NCI-H2029 treated with DMSO at 0.1 percent for 48 hours (cell line): ENCODE measurements around the gene PSMD6.

Source experiments
- DNase-seq: peaks from one replicate; lab custom pipeline; 2025; lab: John Stamatoyannopoulos, UW

The PSMD6 gene

DNA sequence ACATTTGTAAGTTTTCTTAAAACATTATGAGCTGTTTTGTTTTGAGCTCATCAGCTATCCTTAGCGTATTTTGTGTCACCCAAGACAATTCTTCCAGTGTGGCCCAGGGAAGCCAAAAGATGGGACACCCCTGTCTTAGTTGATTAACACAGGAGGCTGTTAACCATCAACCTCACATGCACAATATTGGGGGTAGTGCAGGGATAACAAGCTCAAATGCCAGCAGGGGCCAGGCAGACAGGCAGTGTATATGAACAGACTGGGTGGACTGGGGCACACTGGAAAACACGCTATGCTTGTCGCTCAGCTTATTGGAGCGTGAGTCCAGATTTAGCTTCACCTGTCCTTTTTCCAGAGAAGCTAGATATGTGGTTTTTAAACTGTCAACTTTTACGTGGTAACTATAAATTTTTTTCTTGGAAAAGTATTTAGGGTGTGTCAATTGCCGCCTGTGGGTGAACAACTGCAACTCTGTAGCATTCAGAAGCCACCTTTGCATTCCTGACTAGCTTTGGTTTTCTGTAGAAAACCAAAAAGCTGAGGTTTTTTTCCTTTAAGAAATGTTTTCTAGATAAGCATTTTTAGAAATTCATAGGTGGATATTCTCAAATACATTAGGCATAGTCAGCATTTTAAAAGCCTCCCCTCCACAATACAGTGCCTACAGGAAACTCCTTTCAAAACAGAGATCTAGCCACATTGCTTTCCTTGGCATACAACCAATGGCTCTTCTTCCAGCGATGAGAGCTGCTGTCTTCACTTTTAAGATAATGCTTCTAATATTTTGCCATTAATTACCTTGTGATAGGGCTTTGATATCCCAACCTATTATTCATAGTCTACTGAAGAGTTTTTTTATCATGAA lies 14.6 kb downstream of the PSMD6 start:
- no peak for DNase-seq

DNA sequence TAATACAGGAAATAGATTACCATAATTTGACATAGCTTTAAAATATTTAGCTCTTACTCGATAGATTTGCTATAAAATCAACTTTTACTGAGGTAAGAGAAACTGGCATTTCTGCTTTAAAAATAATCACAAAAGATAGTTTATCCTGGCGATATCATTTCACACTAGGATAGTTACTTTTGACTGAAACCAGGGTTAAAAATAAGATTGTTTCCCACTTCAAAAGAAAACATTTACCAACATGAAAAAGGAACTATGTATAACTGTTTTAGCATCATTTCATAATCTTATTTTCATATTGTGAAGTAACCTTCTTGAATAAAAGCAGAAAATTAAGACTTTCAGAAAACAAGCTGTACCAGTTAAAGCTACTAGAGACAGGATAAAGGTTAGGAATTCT lies 15.3 kb downstream of the PSMD6 start:
- DNase-seq, result no peak

GRCh38 chr3:64003589-64003988 lies 19.7 kb downstream of the PSMD6 start:
- no peak for DNase-seq

GRCh38 chr3:64002233-64002632 lies 21.1 kb downstream of the PSMD6 start:
- no peak for DNase-seq

GRCh38 chr3:64000453-64001055 lies 22.7 kb downstream of the PSMD6 start:
- no peak for DNase-seq

DNA sequence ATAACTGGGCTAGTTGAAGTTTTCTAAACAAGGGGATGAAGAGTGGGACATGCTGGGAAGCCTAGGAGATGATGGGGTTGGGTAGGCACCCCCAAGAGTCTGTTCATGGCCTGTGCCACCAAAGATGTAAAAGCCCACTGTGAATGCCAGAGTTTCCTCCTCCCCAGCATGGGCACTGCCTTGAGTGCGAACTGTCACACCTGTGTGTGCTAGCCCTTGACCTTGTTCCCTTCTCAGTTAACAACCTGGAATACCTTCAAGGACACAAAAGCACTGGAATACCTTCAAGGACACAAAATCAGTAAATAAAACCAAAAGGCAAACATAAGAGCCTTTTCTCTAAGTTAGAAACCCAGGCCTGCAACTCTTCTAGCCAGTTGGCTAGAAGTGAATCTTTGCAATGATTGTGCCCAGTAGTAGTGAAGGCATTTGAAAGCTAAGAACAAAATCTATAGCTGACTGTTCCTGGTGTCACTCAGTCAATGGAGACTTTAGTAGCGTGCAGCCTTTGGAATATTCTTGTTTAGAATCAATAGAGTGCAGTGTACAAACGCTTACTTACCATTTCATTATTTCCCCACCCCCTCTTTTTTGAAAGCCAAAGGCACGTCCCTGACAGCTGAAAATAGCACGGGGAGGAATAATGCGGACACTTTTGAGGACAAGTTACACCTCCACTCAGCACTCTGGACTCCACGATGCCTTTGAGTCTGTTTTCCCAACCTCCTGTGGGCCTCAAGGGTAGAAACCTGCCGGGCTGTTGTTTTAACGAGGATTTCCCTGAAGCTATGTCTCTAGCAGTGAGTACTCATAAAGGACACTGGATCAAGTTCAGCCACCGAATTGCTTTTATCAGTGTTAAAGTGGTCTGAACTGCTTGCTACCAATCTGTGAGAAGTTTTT lies 24.2 kb downstream of the PSMD6 start:
- no peak for DNase-seq

DNA sequence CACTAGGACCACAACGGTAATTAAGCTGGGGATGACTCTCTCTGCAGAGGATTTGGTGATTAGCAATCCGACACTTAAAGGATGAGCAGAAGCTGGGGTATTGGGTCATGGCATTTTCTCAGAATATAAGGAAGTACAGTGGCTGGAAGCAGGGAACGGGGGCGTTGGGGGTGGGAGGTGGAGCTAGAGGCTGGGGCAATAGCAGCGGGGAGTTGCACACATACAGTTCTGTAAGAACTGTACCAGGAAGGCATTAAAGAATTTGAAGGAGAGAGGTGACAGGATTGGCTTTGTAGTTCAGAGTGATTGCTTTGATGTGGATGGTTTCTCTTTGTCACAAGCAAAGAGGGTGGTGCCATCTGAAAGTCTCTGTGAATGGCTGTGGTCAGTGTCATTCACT lies 28.2 kb downstream of the PSMD6 start:
- no peak for DNase-seq

DNA sequence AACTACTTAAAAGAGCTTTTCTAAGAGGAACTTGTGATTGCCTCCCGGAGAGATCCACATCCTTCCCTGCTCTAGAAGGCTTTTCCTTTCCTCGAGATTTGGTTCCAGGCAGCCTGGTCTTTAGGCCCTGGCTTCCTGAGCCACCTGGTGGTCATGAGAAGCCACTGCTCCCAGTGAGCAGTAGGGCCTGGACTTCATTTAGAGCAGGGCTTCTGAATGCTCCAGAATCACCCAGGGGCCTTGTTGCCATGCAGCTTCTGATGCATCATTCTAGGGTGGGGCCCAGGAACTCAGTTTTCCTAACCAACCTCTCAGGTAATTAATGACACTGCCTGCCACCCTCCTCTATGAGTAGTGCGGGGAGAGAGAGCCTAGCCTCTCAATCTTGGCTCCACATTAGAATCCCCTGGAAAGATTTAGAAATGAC lies 29.6 kb downstream of the PSMD6 start:
- DNase-seq, result no peak

DNA sequence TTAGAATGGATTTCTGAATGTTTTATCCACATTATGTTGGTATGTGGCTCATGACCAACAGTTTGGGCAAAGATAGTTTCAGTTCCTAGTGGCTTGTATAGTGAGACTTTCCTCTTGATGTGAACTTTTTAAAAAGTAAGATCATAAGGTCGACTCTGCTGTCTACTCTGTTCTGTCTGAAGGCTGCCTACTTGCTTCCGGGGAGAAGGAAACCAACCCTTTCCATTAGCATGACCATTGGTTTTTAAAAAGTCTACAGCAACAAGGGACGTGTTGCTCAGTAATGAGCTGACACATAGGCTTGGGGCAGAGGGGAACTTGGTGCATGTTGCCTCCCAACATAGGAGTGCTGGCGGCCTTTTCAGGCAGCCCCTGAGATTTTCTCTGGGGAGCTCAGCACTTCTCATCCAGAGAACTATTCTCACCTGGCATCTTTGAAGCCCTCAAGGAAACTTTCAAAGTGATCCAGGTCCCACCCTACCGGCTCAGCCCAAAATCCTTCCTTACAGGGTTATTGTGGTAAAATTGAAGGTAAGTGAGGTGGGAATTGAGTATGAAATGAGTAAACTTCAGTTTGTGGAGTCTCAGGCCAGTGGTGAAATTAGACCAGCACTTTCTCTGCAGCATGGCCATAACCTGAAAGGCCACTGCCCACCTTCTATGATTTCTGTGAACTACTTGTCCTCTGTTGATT lies 30.6 kb downstream of the PSMD6 start:
- no peak for DNase-seq

DNA sequence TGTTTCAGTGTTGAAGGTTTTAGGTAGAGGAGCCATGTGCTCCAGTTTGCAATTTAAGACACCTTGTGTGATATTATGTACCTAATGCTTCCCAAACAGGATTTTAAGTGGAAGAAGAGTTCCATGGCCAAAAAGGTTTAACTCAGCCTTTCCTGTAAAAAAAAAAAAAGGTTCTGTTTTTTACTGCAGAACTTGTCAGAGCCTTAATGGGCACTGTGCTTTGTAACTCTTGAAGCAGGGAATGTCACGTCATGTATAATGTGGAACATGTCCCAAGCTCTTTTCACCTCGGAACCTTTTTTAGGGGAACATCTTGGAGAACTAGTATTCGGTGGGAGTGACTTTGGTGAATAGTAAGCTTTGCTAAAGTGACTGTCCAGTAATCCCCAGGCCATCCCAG lies 31.6 kb downstream of the PSMD6 start:
- DNase-seq, result no peak

DNA sequence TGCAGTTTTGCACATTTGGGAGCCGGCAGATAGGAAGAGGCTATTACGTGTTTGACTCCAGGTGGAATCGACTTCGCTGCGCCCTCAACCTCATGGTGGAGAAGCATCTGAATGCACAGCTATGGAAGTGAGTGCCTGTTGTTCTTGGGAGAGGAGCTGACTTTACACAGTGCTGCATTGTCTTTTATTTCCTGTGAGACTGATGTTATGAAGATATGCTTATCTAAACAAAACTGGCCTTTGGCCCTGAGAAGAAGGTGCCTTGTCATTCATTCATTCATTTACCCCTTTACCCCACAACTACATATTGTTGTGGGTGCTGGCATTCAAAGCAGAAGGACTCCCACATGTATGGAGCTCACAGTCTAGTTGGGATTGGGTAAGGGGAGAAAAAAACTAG lies 32.6 kb downstream of the PSMD6 start:
- DNase-seq, result no peak

DNA sequence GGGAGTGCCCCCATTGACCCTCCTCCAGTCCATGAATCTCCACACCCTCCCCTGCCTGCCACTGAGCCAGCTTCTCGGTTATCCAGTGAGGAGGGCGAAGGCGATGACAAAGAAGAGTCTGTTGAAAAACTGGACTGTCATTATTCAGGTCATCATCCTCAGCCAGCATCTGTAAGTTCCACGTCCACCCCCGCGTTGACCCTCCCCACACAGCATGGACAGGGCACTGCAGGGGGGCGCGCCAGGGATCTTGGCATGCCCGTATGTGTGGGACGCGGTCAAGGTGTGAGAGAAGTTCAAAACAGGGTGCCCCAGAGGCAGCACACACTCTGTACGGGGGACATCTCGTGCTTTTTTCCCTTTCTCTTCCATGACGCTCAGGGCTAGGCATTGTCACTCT lies 33.1 kb downstream of the PSMD6 start:
- no peak for DNase-seq

GRCh38 chr3:63988943-63989342 lies 34.4 kb downstream of the PSMD6 start:
- no peak for DNase-seq

- no peak for DNase-seq
Measured at GRCh38 chr3:63986831-63987230, 36.5 kb downstream of the PSMD6 start.

DNA sequence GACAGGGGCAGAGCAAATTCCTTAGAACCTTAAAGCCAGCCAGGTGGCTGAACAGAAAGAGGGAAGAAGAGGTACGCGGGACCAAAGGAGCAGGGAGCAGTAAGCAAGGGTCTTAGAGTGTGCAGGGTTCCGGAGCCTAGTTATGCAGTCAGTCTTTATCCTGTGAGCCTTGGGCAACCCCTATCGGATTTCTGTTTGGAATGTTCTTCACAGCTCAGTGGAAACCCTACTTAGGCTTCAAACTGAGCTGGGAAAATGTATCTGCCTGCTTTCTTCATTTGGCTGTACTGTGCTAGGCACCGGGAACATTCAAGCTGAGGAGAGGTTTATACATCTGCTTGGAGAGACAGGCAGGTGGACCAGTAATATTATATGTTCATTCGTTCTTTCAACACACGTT lies 37.1 kb downstream of the PSMD6 start:
- DNase-seq, result no peak

DNA sequence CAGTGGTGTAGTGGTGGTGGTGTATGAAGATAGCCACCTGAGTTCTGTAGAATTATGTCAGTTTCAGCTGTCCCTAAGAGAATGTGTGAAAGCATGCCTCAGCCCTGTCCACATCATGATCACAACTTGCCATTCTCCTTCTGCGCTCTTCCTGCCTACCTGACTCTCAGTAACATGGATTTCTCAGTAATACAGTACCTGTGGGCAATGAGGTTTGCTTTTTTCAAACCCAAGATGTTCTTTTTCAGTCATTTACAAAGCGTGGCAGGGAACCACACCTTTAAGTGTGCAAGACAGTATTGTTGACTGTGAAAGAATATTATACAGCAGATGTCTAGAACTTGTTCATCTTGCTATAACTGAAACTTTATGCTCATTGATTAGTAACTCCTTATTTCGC lies 38.9 kb downstream of the PSMD6 start:
- DNase-seq, result no peak

GRCh38 chr3:63981980-63982379 lies 41.3 kb downstream of the PSMD6 start:
- DNase-seq, result no peak

DNA sequence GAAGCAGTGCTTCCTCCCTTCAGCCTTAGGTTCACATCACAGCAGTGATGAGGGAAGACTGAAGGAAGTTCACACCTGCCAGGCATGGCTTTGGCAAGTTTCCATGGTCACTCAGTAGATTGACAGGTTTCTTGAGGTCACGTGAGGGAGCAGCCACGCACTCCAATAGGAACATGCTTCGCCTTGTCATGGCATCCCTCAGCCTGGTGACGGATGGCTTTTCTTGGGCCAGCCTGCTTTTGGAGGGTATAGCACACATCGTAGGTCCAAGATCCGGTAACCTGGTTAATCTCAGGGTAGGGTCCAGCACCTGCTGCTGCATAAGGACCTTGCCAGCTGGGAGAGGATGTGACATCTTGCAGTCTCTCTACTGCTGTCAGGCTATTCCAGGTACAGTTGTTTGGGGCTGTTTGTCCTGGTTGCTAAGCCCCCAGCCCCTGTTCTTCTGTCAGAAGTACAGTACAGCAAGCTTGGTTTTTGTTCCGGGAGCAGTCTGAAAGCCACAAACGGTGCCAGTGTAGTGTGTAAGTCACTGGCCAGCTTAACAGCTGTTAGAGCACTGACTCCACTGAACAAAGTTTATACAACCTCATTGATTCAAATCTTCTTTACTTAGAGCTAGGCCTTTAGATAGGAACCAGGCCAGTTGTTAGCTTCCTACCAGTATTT lies 42.3 kb downstream of the PSMD6 start:
- DNase-seq, result no peak

DNA sequence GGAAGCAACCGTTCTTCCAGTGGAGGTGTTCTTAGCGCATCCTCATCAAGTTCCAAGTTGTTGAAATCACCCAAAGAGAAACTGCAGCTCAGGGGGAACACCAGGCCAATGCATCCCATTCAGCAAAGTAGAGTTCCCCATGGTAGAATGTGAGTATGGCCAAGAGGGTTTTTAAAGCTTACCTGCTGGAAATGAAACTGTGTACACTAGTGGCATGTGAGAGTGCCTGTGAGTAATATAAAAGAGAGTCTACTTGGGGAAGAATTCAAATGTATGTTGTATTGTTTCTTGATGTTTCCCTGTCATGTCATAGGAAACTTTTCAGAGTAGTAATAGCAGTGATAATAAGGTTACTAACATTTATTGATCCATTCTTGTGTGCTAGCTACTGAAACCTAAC lies 43.3 kb downstream of the PSMD6 start:
- DNase-seq, result no peak

DNA sequence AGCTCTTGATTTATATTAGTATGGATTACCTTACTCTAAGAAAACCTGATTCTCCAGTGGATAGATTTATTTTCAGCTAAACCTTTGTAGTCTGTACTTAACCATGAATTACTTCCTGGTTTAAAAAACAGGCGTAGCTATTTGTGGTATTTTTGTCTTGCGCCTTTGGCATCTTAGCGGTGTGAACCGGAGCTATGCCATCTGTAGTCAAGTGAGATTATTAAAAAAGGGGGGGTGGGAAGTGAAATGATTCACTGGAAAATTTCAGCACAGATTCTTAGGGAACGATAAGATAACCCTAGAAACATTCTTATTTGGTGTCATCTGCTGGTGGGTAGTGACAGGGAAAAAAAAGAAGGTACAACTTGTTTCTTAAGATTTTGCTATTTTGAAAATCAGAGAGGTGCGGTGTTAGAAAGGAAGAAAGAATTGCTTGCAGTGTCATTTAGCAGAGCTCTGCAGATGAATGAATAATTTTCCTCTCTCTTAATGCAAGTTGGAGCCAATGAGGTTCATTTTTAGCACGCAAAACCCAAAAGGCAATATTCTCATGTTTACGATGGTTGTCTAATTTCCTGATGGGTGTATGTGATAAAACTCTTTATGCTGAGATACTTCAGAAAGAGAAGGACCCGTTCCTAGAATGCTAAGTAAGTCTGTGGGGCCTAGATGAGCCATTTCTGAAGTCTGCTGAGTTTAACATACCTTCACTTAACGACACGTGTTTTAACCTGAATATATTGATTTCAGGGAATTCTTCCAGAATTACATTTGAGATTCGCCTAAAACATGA lies 44.0 kb downstream of the PSMD6 start:
- no peak for DNase-seq

DNA sequence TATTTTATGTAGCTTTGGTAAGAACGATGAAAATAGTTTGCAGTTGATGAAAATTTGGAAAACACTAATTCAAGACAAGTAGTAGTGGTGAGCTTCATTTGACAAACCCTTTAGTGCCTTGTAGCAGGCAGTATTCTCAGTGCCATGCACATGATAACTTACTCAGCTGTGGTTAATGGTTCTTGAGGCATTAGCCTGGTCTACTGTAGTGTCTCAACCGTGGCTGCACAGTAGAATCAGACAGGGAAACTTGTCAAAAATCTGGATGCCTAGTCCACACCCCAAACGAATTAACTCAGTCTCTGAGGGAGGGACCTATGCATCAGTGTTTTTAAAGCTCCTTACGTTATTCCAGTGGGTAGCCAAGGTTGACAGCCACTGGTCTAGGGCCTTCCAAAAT lies 45.4 kb downstream of the PSMD6 start:
- no peak for DNase-seq
